ENCODE data around the gene DAZAP1. TPM values are rescaled to one million over a fixed set of nuclear protein-coding genes. Genes with fewer than 3 reads are reported as not detected.

The DAZAP1 gene
- total RNA-seq = 98.7 TPM
- long read RNA-seq, transcript DAZAP1-208 (1 exons, 3,642 nt) = minor isoform, 6 of 53 reads
- long read RNA-seq, transcript DAZAP1-201 (12 exons, 2,160 nt) = major isoform, 17 of 53 reads
- long read RNA-seq, transcript DAZAP1-205 (12 exons, 2,086 nt) = minor isoform, 7 of 53 reads
- long read RNA-seq, partial matches to known transcripts = 8 of 53 reads
- long read RNA-seq, other reads (novel, unspliced or antisense) = 10 of 53 reads

DNA sequence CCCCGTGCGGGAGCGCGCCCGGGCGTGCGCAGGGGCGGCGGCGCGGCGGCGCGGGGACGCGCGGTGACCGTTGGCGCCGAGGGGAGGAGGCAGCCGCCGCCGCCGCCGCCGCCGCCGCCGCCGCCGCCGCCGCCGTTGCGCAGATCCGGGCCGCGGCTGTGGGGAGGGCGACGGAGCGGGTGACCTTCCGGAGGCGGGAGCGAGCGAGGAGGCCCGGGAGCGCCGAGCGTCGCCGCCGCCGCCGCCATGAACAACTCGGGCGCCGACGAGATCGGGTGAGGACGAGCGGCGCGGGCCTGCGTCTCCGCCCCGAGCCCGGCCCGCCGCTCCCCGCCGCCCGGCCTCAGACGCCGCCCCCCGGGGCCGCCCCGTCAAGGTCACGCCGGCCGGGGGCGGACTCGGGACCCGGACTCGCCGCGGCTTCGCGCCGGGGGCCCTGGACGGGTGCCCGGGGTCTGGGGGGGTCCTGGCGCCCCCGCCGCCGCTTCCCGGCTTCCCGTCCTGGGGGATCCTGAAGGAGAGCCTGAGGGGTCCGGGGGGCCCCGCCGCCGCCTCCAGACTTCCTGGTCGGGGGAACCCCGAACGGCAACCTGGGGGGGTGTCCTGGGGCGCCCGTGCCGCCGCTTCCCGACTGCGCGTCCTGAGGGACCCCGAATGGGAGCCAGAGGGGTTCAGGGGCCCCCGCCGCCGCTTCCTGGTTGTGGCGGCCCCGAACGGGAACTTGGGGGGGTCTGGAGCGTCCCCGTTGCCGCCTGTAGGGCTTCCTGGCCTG is at the start of gene DAZAP1:
DAZAP1 (plus strand) TSS at position 59 of the 772 bp plus-strand sequence; CDS start at position 247, 188 bp downstream.
- Histone ChIP-seq H3K9me3 (no peaks in the 10 kb centered on the region), H3K4me3 (peak within 1 kb of the TSS; percentile 94), H3K27ac (peak within 1 kb of the TSS; percentile 95), H3K36me3 (peaks cover under 1% of the 10 kb centered on the region), H3K4me1 (peaks cover 39% of the 10 kb centered on the region), H3K27me3 (no peaks in the 10 kb centered on the region)
- peak; percentile 1 for ATAC-seq
- intact Hi-C loops (cut with DNase I) = no loop called here
- TF ChIP-seq CTCF (IDR thresholded peaks at IDR 0.05) = no peak
- DNase-seq = peak; percentile 83

GRCh38 chr19:1360126-1360817 is 47.1 kb upstream of the DAZAP1 start:
- Histone ChIP-seq H3K4me1 (peaks cover 32% of the 10 kb centered on the region), H3K36me3 (peaks cover 61% of the 10 kb centered on the region), H3K4me3 (peak overlapping the region; percentile 31), H3K27me3 (no peaks in the 10 kb centered on the region), H3K27ac (peak overlapping the region; percentile 63), H3K9me3 (no peaks in the 10 kb centered on the region)
- DNase-seq (no peak), ATAC-seq (no peak)
- no peak for TF ChIP-seq CTCF (IDR thresholded peaks at IDR 0.05)
- intact Hi-C loops (cut with DNase I) = no loop called here

DNA sequence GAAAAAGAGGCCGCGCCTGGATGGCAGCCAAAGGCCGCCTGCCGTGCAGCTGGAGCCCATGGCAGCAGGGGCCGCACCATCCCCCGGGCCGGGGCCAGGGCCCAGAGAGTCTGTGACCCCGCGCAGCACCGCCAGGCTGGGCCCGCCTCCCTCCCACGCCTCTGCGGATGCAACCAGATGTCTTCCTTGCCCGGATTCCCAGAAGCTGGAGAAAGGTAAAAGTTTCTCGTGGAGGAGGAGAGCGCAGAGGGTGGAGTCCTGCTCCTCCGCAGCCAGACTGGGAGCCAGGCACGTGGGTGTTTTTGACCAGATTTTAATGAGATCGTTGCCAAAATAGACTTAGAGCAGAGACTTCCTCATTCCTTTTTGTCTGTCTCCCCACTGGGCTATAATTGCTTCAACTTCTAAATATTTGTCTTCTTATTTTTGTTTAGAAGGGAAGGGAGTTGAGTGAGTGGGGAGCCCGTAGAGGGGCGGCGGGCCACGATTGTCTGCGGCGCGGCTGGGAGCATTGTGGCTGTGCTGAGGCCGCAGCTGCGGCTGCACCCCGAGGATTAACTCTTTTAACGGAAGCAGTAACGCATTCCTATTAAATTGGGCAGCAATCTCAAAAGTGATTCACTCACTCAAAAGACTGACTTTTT is 46.4 kb upstream of the DAZAP1 start:
- DNase-seq = peak; percentile 74
- TF ChIP-seq CTCF (IDR thresholded peaks at IDR 0.05) = no peak
- Histone ChIP-seq H3K27me3 (no peaks in the 10 kb centered on the region), H3K9me3 (no peaks in the 10 kb centered on the region), H3K4me1 (peaks cover 33% of the 10 kb centered on the region), H3K27ac (peak overlapping the region; percentile 63), H3K4me3 (peak overlapping the region; percentile 31), H3K36me3 (peaks cover 61% of the 10 kb centered on the region)
- intact Hi-C loops (cut with DNase I) = no loop called here
- peak; percentile 65 for ATAC-seq

DNA sequence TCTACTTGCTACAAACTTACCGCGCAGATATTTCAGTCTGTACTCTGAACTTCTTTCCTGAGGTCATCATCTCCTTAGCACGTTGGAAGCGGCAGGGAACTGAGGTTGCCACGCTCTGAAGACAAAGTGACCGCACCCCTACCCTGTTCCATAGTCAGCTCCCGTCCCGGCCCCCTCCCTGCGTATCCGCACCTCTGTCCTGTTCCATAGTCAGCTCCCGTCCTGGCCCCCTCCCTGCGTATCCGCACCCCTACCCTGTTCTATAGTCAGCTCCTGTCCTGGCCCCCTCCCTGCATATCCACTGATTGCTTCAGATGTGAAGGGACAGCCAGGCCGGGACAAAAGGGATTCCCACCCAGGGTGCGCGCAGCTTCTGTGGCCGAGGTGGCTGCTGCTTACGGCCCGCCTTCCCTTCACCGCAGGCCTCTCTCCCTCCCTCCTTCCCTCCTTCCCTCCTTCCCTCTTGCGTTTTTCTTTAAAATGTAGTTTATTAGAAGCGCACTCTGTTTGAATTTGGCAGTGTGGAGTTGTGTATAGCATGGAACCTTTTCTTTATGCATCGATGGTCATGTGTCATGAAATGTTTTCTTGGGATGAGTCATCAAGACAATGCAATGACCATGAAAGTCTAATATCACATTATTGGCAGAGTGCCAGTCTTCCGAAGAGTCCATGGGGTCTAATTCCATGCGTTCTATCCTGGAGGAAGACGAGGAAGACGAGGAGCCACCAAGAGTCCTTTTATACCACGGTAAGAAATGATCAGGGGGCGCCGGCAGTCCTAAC is 45.6 kb upstream of the DAZAP1 start:
- Histone ChIP-seq H3K27me3 (no peaks in the 10 kb centered on the region), H3K9me3 (no peaks in the 10 kb centered on the region), H3K27ac (peak overlapping the region; percentile 63), H3K4me1 (peaks cover 29% of the 10 kb centered on the region), H3K36me3 (peaks cover 69% of the 10 kb centered on the region), H3K4me3 (peak overlapping the region; percentile 31)
- ATAC-seq (no peak), DNase-seq (no peak)
- no peak for TF ChIP-seq CTCF (IDR thresholded peaks at IDR 0.05)
- intact Hi-C loops (cut with DNase I) = no loop called here

All from upper lobe of right lung (tissue), 1 donor.